GM23338 (cell line): Measurements from ENCODE around the gene ZNF165. TPM values are rescaled to one million over a fixed set of nuclear protein-coding genes. Genes with fewer than 3 reads are reported as not detected.

Experiments
- ATAC-seq: fragments of 200-7000 bp; cut with Tn5 transposase; 3 replicates; pipeline ENCODE4 v1.9.1; 2020
- DNase-seq: peaks from one replicate; pipeline ENCODE4 v3.0.0-alpha.2; 2015; ENCODE audit warnings: low spot score
- H2AFZ ChIP-seq: fragments of 200-600 bp; sonication (generic); 2 replicates; pipeline ENCODE4 v1.8.0; 2016; ENCODE audit warnings: antibody characterized with exemption, mild to moderate bottlenecking, moderate library complexity
- H3F3A ChIP-seq: fragments of 200-600 bp; sonication (generic); replicated peaks from 2 replicates; pipeline ENCODE4 v1.8.0; 2017; ENCODE audit warnings: antibody characterized with exemption, mixed run types, low read depth
- H3K27ac ChIP-seq: fragments of 200-600 bp; sonication (generic); 2 replicates; pipeline ENCODE4 v1.6.1; 2016; ENCODE audit warnings: low read depth
- H3K27me3 ChIP-seq: fragments of 200-600 bp; sonication (generic); 2 replicates; pipeline ENCODE4 v1.8.0; 2016; ENCODE audit warnings: mild to moderate bottlenecking, mixed run types, moderate library complexity; ENCODE audit not compliant: insufficient read depth
- H3K36me3 ChIP-seq: fragments of 200-600 bp; sonication (generic); 2 replicates; pipeline ENCODE4 v1.8.0; 2016; ENCODE audit warnings: mild to moderate bottlenecking; ENCODE audit not compliant: insufficient read depth
- H3K4me1 ChIP-seq: fragments of 200-600 bp; sonication (generic); 2 replicates; pipeline ENCODE4 v1.8.0; 2016; ENCODE audit warnings: mild to moderate bottlenecking, moderate library complexity; ENCODE audit not compliant: insufficient read depth
- H3K4me2 ChIP-seq: fragments of 200-600 bp; sonication (generic); 2 replicates; pipeline ENCODE4 v1.7.1; 2017; ENCODE audit warnings: mixed run types
- H3K4me3 ChIP-seq: fragments of 200-600 bp; sonication (generic); 2 replicates; pipeline ENCODE4 v1.6.1; 2016; ENCODE audit warnings: mixed run types
- H3K79me2 ChIP-seq: fragments of 200-600 bp; sonication (generic); replicated peaks from 2 replicates; pipeline ENCODE4 v1.8.0; 2017; ENCODE audit warnings: mild to moderate bottlenecking; ENCODE audit not compliant: insufficient read depth
- H3K9me2 ChIP-seq: fragments of 200-600 bp; sonication (generic); 2 replicates; pipeline ENCODE4 v1.8.0; 2017; ENCODE audit not compliant: insufficient read depth
- H4K20me1 ChIP-seq: fragments of 200-600 bp; sonication (generic); replicated peaks from 2 replicates; pipeline ENCODE4 v1.8.0; 2017; ENCODE audit warnings: mild to moderate bottlenecking; ENCODE audit not compliant: insufficient read depth
- H3K27ac Mint-ChIP-seq: 2 replicates; pipeline ENCODE4 v1.8.0; 2020; ENCODE audit warnings: inconsistent platforms, mild to moderate bottlenecking, moderate library complexity, mixed read lengths
- H3K27me3 Mint-ChIP-seq: 3 replicates; pipeline ENCODE4 v1.8.0; 2022; ENCODE audit warnings: low read depth, mild to moderate bottlenecking, moderate library complexity, mixed read lengths, inconsistent platforms; ENCODE audit not compliant: insufficient read depth, poor library complexity
- H3K36me3 Mint-ChIP-seq: 3 replicates; pipeline ENCODE4 v1.8.0; 2021; ENCODE audit warnings: low read depth, mild to moderate bottlenecking, inconsistent platforms, moderate library complexity, mixed read lengths
- H3K4me1 Mint-ChIP-seq: 3 replicates; pipeline ENCODE4 v1.8.0; 2020; ENCODE audit warnings: mild to moderate bottlenecking, inconsistent platforms, mixed read lengths
- H3K4me3 Mint-ChIP-seq: 3 replicates; pipeline ENCODE4 v1.8.0; 2021; ENCODE audit warnings: moderate library complexity, mild to moderate bottlenecking, inconsistent platforms, mixed read lengths
- H3K9me3 Mint-ChIP-seq: 3 replicates; pipeline ENCODE4 v1.8.0; 2020; ENCODE audit warnings: moderate library complexity, mild to moderate bottlenecking, inconsistent platforms, mixed read lengths
- CREB1 ChIP-seq: fragments of 250-450 bp; sonication (Bioruptor Pico); IDR thresholded peaks from 2 replicates; pipeline ENCODE4 v1.5.0; 2020; ENCODE audit warnings: low read depth, mild to moderate bottlenecking, moderate library complexity
- CTCF ChIP-seq, 2 experiments: fragments of 200-600 bp in 1 of 2; sonication (generic) in 1 of 2; conservative IDR thresholded peaks; 2 replicates each; pipeline versions ENCODE4 v1.5.1 to v1.6.1; 2016 to 2017; ENCODE audit warnings: antibody characterized with exemption in 2 of 2, low read depth in 2 of 2, mild to moderate bottlenecking in 2 of 2, moderate library complexity in 1 of 2
- ETS1 ChIP-seq: IDR thresholded peaks from 2 replicates; pipeline ENCODE4 v1.6.1; 2016; ENCODE audit warnings: antibody characterized with exemption
- EZH2 ChIP-seq: fragments of 200-600 bp; sonication (generic); IDR thresholded peaks from one replicate; pipeline ENCODE4 v1.8.0; 2017; ENCODE audit warnings: antibody characterized with exemption, mild to moderate bottlenecking, low read depth; ENCODE audit not compliant: unreplicated experiment
- EZH2phosphoT487 ChIP-seq: fragments of 200-600 bp; sonication (generic); IDR thresholded peaks from one replicate; pipeline ENCODE4 v1.8.1; 2018; ENCODE audit warnings: antibody characterized with exemption; ENCODE audit not compliant: unreplicated experiment
- JUNB ChIP-seq: IDR thresholded peaks from one replicate; pipeline ENCODE4 v1.6.1; 2016; ENCODE audit warnings: antibody characterized with exemption; ENCODE audit not compliant: unreplicated experiment
- NANOG ChIP-seq: IDR thresholded peaks from 2 replicates; pipeline ENCODE4 v1.6.1; 2016; ENCODE audit warnings: antibody characterized with exemption, borderline replicate concordance
- POLR2AphosphoS5 ChIP-seq: IDR thresholded peaks from 2 replicates; pipeline ENCODE4 v1.6.1; 2016; ENCODE audit warnings: antibody characterized with exemption, low read depth
- REST ChIP-seq: IDR thresholded peaks from one replicate; pipeline ENCODE4 v1.6.1; 2018; ENCODE audit warnings: antibody characterized with exemption; ENCODE audit not compliant: unreplicated experiment
- STAT1 ChIP-seq: IDR thresholded peaks from one replicate; pipeline ENCODE4 v1.6.1; 2016; ENCODE audit warnings: antibody characterized with exemption; ENCODE audit not compliant: unreplicated experiment
- ZNF114 ChIP-seq: fragments of 250-450 bp; sonication (Bioruptor Pico); IDR thresholded peaks from 2 replicates; pipeline ENCODE4 v1.5.0; 2020; ENCODE audit warnings: mild to moderate bottlenecking, moderate library complexity
- ZNF331 ChIP-seq: fragments of 250-450 bp; sonication (Bioruptor Pico); IDR thresholded peaks from 2 replicates; pipeline ENCODE4 v1.5.0; 2020; ENCODE audit warnings: low read depth, mild to moderate bottlenecking, moderate library complexity
- ZNF462 ChIP-seq: fragments of 250-450 bp; sonication (Bioruptor Pico); IDR thresholded peaks from 2 replicates; pipeline ENCODE4 v1.5.0; 2020; ENCODE audit warnings: mild to moderate bottlenecking, moderate library complexity
- polyA plus RNA-seq: library from polyadenylated mRNA; unstranded; fragments of >200 nt; fragmentation: Nextera tagmentation; extraction: Ambion mirVana; gene quantifications from 2 replicates; pipeline ENCODE4 v1.2.1, GENCODE V29; 2016
- total RNA-seq: library from RNA; depleted of rRNA; stranded (reverse); fragments of >200 nt; shearing (Covaris generic); gene quantifications from 2 replicates; pipeline ENCODE4 v1.2.3, GENCODE V29; 2014

ZNF165 gene
- total and polyA plus RNA-seq, 2 experiments from 2014 or later = 5.5 to 8.9 TPM

GRCh38 chr6:28064272-28064671 is 16.1 kb upstream of the ZNF165 start:
- no peaks in the 10 kb centered on the region for H3K9me3 Mint-ChIP-seq
- Histone ChIP-seq H3K36me3 (no peaks in the 10 kb centered on the region), H4K20me1 (no peaks in the 10 kb centered on the region), H3K27ac (no peak overlapping the region), H3F3A (no peaks in the 10 kb centered on the region), H3K9me2 (no peaks in the 10 kb centered on the region), H3K4me1 (no peaks in the 10 kb centered on the region), H3K4me3 (no peak overlapping the region), H2AFZ (no peak overlapping the region), H3K4me2 (no peak overlapping the region), H3K79me2 (no peaks in the 10 kb centered on the region), H3K27me3 (peaks cover 14% of the 10 kb centered on the region; the same call in 1 of the 2 replicates)
- no peaks in the 10 kb centered on the region for H3K4me1 Mint-ChIP-seq
- TF ChIP-seq JUNB (no peak), ETS1 (no peak), POLR2AphosphoS5 (no peak), EZH2phosphoT487 (no peak), EZH2 (no peak), ZNF114 (CRISPR knock-in tag) (no peak), ZNF331 (CRISPR knock-in tag) (no peak), CTCF (conservative IDR thresholded peaks at IDR 0.05; ENCODE audit: low read depth in 2 of 2) (no peak), CREB1 (CRISPR knock-in tag) (no peak), NANOG (no peak), ZNF462 (no peak), STAT1 (no peak), REST (no peak)
- no peaks in the 10 kb centered on the region for H3K36me3 Mint-ChIP-seq
- no peak overlapping the region for H3K27ac Mint-ChIP-seq
- ATAC-seq (no peak), DNase-seq (no peak)
- no peak overlapping the region for H3K4me3 Mint-ChIP-seq
- no peaks in the 10 kb centered on the region for H3K27me3 Mint-ChIP-seq
